Endodermal cell (in vitro differentiated cells): ENCODE data around the gene ZNF860. TPM values are rescaled to one million over a fixed set of nuclear protein-coding genes. Genes with fewer than 3 reads are reported as not detected.

Experiments
- DNase-seq: peaks from one replicate; pipeline ENCODE4 v3.0.0-alpha.2; 2017
- H3K27ac ChIP-seq: 2 replicates; pipeline ENCODE4 v1.5.1; 2013; ENCODE audit warnings: mild to moderate bottlenecking, low read depth, low read length, moderate library complexity
- H3K27me3 ChIP-seq: 2 replicates; pipeline ENCODE4 v1.6.1; 2013; ENCODE audit warnings: mild to moderate bottlenecking, low read length, moderate library complexity; ENCODE audit not compliant: insufficient read depth, control insufficient read depth, poor library complexity, severe bottlenecking
- H3K36me3 ChIP-seq: 2 replicates; pipeline ENCODE4 v1.7.0; 2013; ENCODE audit warnings: mild to moderate bottlenecking, low read length, moderate library complexity; ENCODE audit not compliant: control insufficient read depth, insufficient read depth
- H3K4me1 ChIP-seq: one replicate; pipeline ENCODE4 v1.7.0; 2013; ENCODE audit warnings: low read length; ENCODE audit not compliant: control insufficient read depth, insufficient read depth
- H3K4me3 ChIP-seq: 2 replicates; pipeline ENCODE4 v1.5.1; 2013; ENCODE audit warnings: mild to moderate bottlenecking, low read length, moderate library complexity
- H3K9ac ChIP-seq: 2 replicates; pipeline ENCODE4 v1.6.1; 2013; ENCODE audit warnings: mild to moderate bottlenecking, low read length, moderate library complexity; ENCODE audit not compliant: poor library complexity, severe bottlenecking; ENCODE audit errors: extremely low read depth
- H3K9me3 ChIP-seq: 2 replicates; pipeline ENCODE4 v1.6.1; 2013; ENCODE audit warnings: mild to moderate bottlenecking, low read length, moderate library complexity; ENCODE audit not compliant: control insufficient read depth
- H3K27ac Mint-ChIP-seq: 2 replicates; pipeline ENCODE4 v1.8.0; 2020; ENCODE audit warnings: mixed read lengths
- H3K27me3 Mint-ChIP-seq: 2 replicates; pipeline ENCODE4 v1.8.0; 2021; ENCODE audit warnings: mild to moderate bottlenecking, mixed read lengths; ENCODE audit not compliant: insufficient read depth
- H3K36me3 Mint-ChIP-seq: 2 replicates; pipeline ENCODE4 v1.8.0; 2020; ENCODE audit warnings: low read depth, mixed read lengths
- H3K4me1 Mint-ChIP-seq: 2 replicates; pipeline ENCODE4 v1.8.0; 2020; ENCODE audit warnings: mixed read lengths
- H3K4me3 Mint-ChIP-seq: 2 replicates; pipeline ENCODE4 v1.8.0; 2020; ENCODE audit warnings: mild to moderate bottlenecking, moderate library complexity, mixed read lengths
- H3K9me3 Mint-ChIP-seq: 2 replicates; pipeline ENCODE4 v1.8.0; 2020; ENCODE audit warnings: mild to moderate bottlenecking, mixed read lengths
- CTCF ChIP-seq: fragments of 200-600 bp; sonication (generic); conservative IDR thresholded peaks from 2 replicates; pipeline ENCODE4 v1.5.0; 2021; ENCODE audit warnings: antibody characterized with exemption, mild to moderate bottlenecking
- WGBS, 2 experiments: methylation state at CpG; one replicate each; pipeline versions ENCODE4 v1.1.5 to v1.1.7; 2013; ENCODE audit warnings: missing lambda C conversion rate in 2 of 2, mixed read lengths in 1 of 2; ENCODE audit not compliant: insufficient coverage in 1 of 2, insufficient read length in 1 of 2; 5-methylcytosine and 5-hydroxymethylcytosine counted together
- total RNA-seq, 2 donors: library from RNA; stranded (reverse); fragmentation: NEBNext Ultra II Directional in 1 of 2; extraction: Animal tissue kit (Norgen Biotek cat#: 25700) in 1 of 2; gene quantifications; 2 replicates in 1 of 2; 3 replicates in 1 of 2; pipeline ENCODE4 v1.2.1, GENCODE V29; 2021

The ZNF860 gene
- total RNA-seq, 2 donors from 2014 or later, result 0.49 to 1.8 TPM

DNA sequence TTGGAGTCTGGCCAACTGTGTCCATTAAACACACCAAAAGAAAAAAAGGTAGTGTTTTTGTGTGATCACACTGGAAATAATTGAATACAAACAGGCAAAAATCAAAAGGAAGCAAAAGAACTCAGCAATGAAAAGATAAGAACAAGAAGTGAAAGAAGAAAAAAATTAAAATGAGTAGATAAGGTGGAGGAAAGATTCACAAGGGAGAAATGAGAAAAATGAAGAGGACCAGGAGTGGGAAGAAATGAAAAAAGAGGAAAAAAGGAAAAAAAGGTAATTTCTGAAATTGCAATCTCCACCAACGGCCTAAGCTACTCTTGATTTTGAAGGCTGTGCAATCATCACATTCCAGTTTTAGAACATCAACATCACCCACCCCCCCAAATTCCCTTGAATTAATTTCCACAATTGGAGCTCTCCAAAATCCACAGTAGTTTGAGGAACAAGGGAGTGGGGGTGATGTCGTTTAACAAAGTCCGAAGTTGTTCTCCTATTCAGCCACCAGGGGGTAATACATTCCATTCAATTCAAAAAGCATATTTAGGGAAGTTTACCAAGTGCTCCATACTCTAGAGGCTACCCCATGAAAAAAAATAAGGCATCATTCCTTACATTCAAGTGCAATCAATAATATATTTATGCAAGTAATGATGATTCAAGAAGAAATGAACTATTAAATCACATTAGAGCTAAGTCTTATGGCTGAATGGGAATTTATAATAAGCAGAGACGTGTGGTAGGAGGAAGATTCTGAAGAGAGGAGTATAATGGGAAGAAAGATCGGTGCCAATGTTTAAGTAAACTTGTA is 37.4 kb downstream of the ZNF860 start:
- no peak overlapping the region for H3K27ac Mint-ChIP-seq
- Histone ChIP-seq H3K27me3 (no peaks in the 10 kb centered on the region), H3K36me3 (no peaks in the 10 kb centered on the region), H3K9me3 (no peaks in the 10 kb centered on the region), H3K4me3 (no peak overlapping the region), H3K4me1 (no peaks in the 10 kb centered on the region), H3K9ac (no peak overlapping the region), H3K27ac (no peak overlapping the region)
- H3K27me3 Mint-ChIP-seq, result no peaks in the 10 kb centered on the region
- H3K9me3 Mint-ChIP-seq, result peaks cover 2% of the 10 kb centered on the region
- WGBS, 2 experiments, result 53 to 67% methylated on average over 2 to 5 of the region's 5 CpGs
- DNase-seq, result no peak
- no peak overlapping the region for H3K4me3 Mint-ChIP-seq
- peak; percentile 87 for TF ChIP-seq CTCF
- no peaks in the 10 kb centered on the region for H3K36me3 Mint-ChIP-seq
- no peaks in the 10 kb centered on the region for H3K4me1 Mint-ChIP-seq

DNA sequence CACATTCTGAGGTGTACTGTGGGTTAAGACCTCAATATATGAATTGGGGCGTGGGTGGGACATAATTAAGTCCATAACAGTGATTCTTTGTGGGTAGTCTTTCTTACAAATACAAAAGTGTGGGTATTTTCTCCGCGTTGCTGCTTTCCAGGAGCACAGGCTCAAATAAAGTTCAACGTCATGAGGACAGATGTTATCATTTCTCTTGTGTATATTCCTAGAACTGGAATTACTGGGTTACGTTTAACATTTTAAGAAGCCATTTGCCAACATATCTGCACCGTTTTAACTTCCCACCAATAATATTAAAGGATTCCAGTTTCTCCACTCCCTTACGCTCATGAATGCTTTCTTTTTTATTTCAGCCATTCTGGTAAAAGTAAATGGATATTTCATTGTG is 39.6 kb downstream of the ZNF860 start:
- H3K4me1 ChIP-seq, result no peaks in the 10 kb centered on the region
- H3K36me3 Mint-ChIP-seq, result no peaks in the 10 kb centered on the region
- WGBS, 2 experiments, result 88 to 93% methylated on average over 2 to 7 of the region's 7 CpGs
- H3K27ac ChIP-seq, result no peak overlapping the region
- no peaks in the 10 kb centered on the region for H3K27me3 Mint-ChIP-seq
- DNase-seq, result no peak
- no peaks in the 10 kb centered on the region for H3K36me3 ChIP-seq
- TF ChIP-seq CTCF, result no peak
- H3K4me3 ChIP-seq, result no peak overlapping the region
- H3K9ac ChIP-seq, result no peak overlapping the region
- H3K27me3 ChIP-seq, result no peaks in the 10 kb centered on the region
- no peaks in the 10 kb centered on the region for H3K9me3 ChIP-seq
- H3K4me3 Mint-ChIP-seq, result no peak overlapping the region
- no peaks in the 10 kb centered on the region for H3K4me1 Mint-ChIP-seq
- no peak overlapping the region for H3K27ac Mint-ChIP-seq
- no peaks in the 10 kb centered on the region for H3K9me3 Mint-ChIP-seq

- Histone ChIP-seq H3K9ac (no peak overlapping the region), H3K4me3 (no peak overlapping the region), H3K27me3 (no peaks in the 10 kb centered on the region), H3K9me3 (no peaks in the 10 kb centered on the region), H3K36me3 (no peaks in the 10 kb centered on the region), H3K4me1 (no peaks in the 10 kb centered on the region), H3K27ac (no peak overlapping the region)
- Mint-ChIP-seq H3K36me3 (no peaks in the 10 kb centered on the region), H3K4me1 (no peaks in the 10 kb centered on the region), H3K4me3 (no peak overlapping the region), H3K27me3 (no peaks in the 10 kb centered on the region), H3K9me3 (no peaks in the 10 kb centered on the region), H3K27ac (no peak overlapping the region)
- TF ChIP-seq CTCF, result no peak
- no peak for DNase-seq
- 93 to 96% methylated on average over 2 of the region's 3 CpGs for WGBS, 2 experiments
These were observed 40.2 kb downstream of the ZNF860 start for GRCh38 chr3:32021748-32022147.
